Measurements from ENCODE around the gene UTP4.

UTP4 gene

DNA sequence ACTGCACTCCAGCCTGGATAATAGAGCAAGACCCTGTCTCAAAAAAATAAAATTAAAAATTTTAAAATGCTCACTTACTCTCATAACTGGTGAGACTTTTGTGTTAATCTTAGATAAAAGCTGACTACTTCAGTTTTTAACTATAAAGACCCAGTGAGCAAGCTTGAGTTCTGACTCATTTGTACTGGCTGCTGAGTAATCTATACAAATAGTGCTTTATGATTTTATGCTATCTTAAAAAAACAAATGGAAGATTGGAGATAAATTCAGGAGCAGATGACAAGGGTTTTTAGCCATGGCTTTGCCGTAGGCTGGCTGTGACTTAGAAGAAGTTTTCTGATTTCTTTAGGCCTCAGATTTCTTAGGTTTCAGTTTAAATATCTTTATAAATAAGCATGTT, 85.0 kb downstream of the UTP4 start:
- no peak for DNase-seq
